ENCODE data around the gene SCAMP1. TPM values are rescaled to one million over a fixed set of nuclear protein-coding genes. Genes with fewer than 3 reads are reported as not detected.

The SCAMP1 gene
- polyA plus RNA-seq, 3 donors = 5.4 to 52.4 (median 47.8) TPM

DNA sequence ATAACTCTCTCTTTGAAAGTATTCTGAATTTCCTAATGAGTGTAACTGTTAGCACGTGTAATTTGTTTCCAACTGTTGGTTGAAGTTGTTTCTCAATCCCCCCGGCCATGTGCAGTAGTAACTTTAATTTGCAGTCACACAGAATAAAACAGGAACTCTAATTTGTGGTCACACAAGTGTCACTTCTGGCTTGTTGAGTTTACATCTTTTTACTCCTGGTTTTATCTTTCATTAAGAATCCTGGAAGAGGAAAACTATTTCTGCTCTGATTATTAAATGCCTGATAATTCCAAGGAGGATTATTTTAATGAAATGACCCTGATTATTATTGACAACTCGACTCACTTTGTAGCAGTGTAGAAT lies 1.2 kb downstream of the SCAMP1 start:
- no peak for TF ChIP-seq CTCF (IDR thresholded peaks at IDR 0.05)
- peak overlapping the region; percentile 98 for H2AFZ ChIP-seq (ENCODE audit: insufficient read depth, low read depth, low read length, poor library complexity, severe bottlenecking)
- H3K27ac ChIP-seq (ENCODE audit: low read depth in 1 of 2, low read length in 2 of 2) = peak overlapping the region; percentile 31 to 96
- no peaks in the 10 kb centered on the region for H3K9me3 ChIP-seq (replicated peaks in 1 of 2; ENCODE audit: control insufficient read depth in 1 of 2, insufficient read depth in 1 of 2, low read length in 2 of 2)
- Mint-ChIP-seq H3K36me3 (peaks cover 7 to 11% of the 10 kb centered on the region in 2 donors), H3K4me1 (peaks cover 41% of the 10 kb centered on the region), H3K27me3 (ENCODE audit: low read depth in 3 of 3) (peaks cover 0 to 2% (median 0%) of the 10 kb centered on the region in 3 donors), H3K27ac (peak overlapping the region; percentile 84 to 96 (median 92)), H3K9me3 (no peaks in the 10 kb centered on the region), H3K4me3 (peak overlapping the region; percentile 93 to 96)
- peak overlapping the region; percentile 88 for H3K9ac ChIP-seq (ENCODE audit: insufficient read depth, low read length, poor library complexity, severe bottlenecking)
- peak; percentile 65 to 74 (median 70) for DNase-seq
- H3K4me3 ChIP-seq (replicated peaks in 1 of 3; ENCODE audit: low read depth in 2 of 3, low read length in 3 of 3) = peak overlapping the region; percentile 85 to 97 (median 92)
- no peaks in the 10 kb centered on the region for H3K36me3 ChIP-seq (replicated peaks in 1 of 2; ENCODE audit: control insufficient read depth in 1 of 2, insufficient read depth in 2 of 2, low read length in 2 of 2)
- H3K27me3 ChIP-seq (ENCODE audit: control insufficient read depth in 2 of 2, insufficient read depth in 2 of 2, low read length in 2 of 2) = no peaks in the 10 kb centered on the region
- intact Hi-C loops (cut with micrococcal nuclease) = loop anchor here (2.0 to 10.0 kb wide), 2 partner anchors 67 to 283 kb away; partner anchors contain the start of genes AP3B1 (in 2 of the 2) and LHFPL2 (in 1 of the 2)
- peaks cover 16 to 32% of the 10 kb centered on the region in 2 donors for H3K4me1 ChIP-seq (ENCODE audit: control insufficient read depth in 1 of 2, insufficient read depth in 2 of 2, low read length in 2 of 2)
- H4K20me1 ChIP-seq (ENCODE audit: insufficient read depth, low read length) = peaks cover 27% of the 10 kb centered on the region
- peaks cover 66% of the 10 kb centered on the region for H3K79me2 ChIP-seq (ENCODE audit: insufficient read depth, low read length)
- no CpG with 5 or more reads among the region's 3 CpGs for WGBS (ENCODE audit: insufficient coverage)
- peak overlapping the region; percentile 99 for H3K4me2 ChIP-seq (replicated peaks; ENCODE audit: extremely low read depth, low read length, poor library complexity, severe bottlenecking)

- no peak overlapping the region for H3K9ac ChIP-seq (ENCODE audit: insufficient read depth, low read length, poor library complexity, severe bottlenecking)
- peaks cover 28% of the 10 kb centered on the region for H4K20me1 ChIP-seq (ENCODE audit: insufficient read depth, low read length)
- no peaks in the 10 kb centered on the region for H3K36me3 ChIP-seq (replicated peaks in 1 of 2; ENCODE audit: control insufficient read depth in 1 of 2, insufficient read depth in 2 of 2, low read length in 2 of 2)
- Mint-ChIP-seq H3K9me3 (no peaks in the 10 kb centered on the region), H3K4me3 (no peak overlapping the region), H3K4me1 (peaks cover 36% of the 10 kb centered on the region), H3K27ac (peak overlapping the region in 2 of 7 donors; percentile 21 to 92), H3K36me3 (peaks cover 1 to 6% of the 10 kb centered on the region in 2 donors), H3K27me3 (ENCODE audit: low read depth in 3 of 3) (peaks cover 0 to 2% (median 0%) of the 10 kb centered on the region in 3 donors)
- intact Hi-C loops (cut with micrococcal nuclease) = loop anchor here in 1 of 2 donors (10.0 kb wide), 1 partner anchor 283 kb away; the partner anchor contains the start of gene LHFPL2
- peak overlapping the region; percentile 99 for H3K4me2 ChIP-seq (replicated peaks; ENCODE audit: extremely low read depth, low read length, poor library complexity, severe bottlenecking)
- 93% methylated on average over 2 of the region's 3 CpGs for WGBS (ENCODE audit: insufficient coverage)
- H3K27ac ChIP-seq (ENCODE audit: low read depth in 1 of 2, low read length in 2 of 2) = peak overlapping the region in 1 of 2 donors; percentile 96
- no peak overlapping the region for H2AFZ ChIP-seq (ENCODE audit: insufficient read depth, low read depth, low read length, poor library complexity, severe bottlenecking)
- no peak overlapping the region for H3K4me3 ChIP-seq (replicated peaks in 1 of 3; ENCODE audit: low read depth in 2 of 3, low read length in 3 of 3)
- no peak for TF ChIP-seq CTCF (IDR thresholded peaks at IDR 0.05)
- peaks cover 16 to 32% of the 10 kb centered on the region in 2 donors for H3K4me1 ChIP-seq (ENCODE audit: control insufficient read depth in 1 of 2, insufficient read depth in 2 of 2, low read length in 2 of 2)
- peaks cover 72% of the 10 kb centered on the region for H3K79me2 ChIP-seq (ENCODE audit: insufficient read depth, low read length)
- no peaks in the 10 kb centered on the region for H3K9me3 ChIP-seq (replicated peaks in 1 of 2; ENCODE audit: control insufficient read depth in 1 of 2, insufficient read depth in 1 of 2, low read length in 2 of 2)
- no peaks in the 10 kb centered on the region for H3K27me3 ChIP-seq (ENCODE audit: control insufficient read depth in 2 of 2, insufficient read depth in 2 of 2, low read length in 2 of 2)
- DNase-seq = no peak
Observed at GRCh38 chr5:78362220-78362619, 1.8 kb downstream of the SCAMP1 start.

Measured in CD14-positive monocyte (primary cell).